GM18508 (cell line): ENCODE data around the gene CDH23.

ENCODE experiments used
- ATAC-seq: cut with Tn5 transposase; IDR thresholded peaks from one replicate; pipeline ENCODE4 v1.9.1; 2021; ENCODE audit warnings: moderate number of reproducible peaks; ENCODE audit not compliant: insufficient read depth, unreplicated experiment

CDH23 gene

DNA sequence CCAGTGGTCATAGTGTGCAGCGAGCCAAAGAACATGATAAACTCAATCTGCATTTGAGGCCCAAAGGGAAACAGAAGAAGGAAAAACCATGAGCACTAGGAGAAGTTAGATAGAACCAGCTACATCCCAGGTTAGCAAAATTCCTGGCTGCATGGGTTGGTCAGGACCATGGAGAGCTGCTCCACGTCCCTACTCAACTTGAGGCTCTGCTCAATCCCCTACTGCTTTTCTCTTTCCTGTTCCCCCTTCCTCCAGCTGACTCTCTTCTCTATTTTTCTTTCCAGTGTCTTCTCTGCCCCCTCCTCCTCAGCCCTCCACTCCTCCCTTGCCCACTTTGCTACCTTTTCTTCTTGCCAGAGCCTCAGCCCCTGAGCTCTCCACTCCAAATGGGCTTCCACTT, 398.5 kb downstream of the CDH23 start:
- no peak for ATAC-seq

DNA sequence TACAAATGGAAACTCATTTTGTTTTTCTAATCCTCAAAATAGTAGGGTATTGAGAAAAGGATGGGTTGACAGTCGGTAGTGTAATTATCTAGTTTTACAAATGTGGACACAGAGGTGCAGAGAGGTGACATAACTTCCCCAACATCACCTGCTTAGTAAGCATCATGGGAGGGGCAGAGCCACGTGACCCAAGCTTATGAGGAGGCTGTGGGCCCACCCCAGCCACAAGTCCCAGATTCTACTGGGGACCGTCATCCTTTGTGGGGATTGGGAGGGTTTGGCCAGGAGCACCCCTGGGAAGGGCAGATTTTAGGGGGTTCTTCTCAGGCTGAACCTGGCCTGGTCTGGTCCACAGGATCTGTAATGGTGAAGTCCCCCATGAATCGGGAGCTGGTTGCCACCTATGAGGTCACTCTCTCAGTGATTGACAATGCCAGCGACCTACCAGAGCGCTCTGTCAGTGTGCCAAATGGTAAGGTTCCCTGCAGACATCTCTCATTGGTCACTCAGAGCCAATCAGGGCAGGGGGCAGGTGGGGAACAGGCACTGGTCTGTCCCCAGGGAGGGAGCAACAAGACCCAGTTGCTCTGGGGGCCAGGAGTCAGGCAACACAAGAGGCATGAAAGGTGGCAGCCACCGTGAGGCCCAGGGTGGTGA, 400.2 kb downstream of the CDH23 start:
- ATAC-seq = no peak

DNA sequence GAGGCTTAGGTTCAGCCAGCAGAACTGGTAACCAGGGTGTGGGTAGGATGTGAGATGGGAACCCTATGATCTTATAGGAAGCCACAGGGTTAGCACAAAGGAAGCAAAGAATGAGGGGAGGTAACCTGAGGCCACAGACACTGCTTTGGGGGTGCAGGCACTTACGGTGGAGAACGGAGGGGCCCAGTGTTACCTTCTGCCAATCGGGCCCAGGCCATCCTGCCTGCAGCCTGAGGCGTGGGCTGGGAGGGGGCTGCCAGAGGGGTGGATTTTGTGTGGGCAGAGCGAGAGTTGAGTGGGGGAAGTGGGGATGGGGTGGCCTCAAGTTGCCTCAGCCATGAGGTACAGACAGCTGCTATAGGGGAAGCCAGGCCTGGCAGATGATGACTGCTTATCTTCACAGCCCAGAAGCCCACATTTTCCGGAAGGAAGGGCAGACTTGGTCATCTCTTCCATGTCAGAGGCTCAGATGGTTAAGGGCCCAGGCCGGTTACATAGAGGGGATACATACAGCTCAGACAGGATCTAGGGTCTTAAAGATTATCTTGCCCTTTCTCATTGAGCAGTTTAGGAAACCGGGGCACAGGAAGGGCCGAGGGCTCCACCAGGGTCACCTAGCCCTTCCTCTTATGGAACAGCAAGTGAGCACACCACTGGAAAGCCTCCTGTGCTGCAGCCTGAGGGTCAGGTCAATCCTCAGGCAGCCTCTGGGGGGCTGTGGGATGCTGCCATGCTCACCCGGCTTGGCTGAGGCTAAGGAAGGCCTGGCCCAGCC, 401.0 kb downstream of the CDH23 start:
- ATAC-seq = no peak

DNA sequence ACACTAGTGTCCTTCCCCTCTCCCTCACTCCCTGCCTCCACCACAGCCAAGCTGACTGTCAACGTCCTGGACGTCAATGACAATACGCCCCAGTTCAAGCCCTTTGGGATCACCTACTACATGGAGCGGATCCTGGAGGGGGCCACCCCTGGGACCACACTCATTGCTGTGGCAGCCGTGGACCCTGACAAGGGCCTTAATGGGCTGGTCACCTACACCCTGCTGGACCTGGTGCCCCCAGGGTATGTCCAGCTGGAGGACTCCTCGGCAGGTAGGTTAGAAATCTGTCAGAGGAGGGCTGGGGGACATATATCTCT, 401.5 kb downstream of the CDH23 start:
- ATAC-seq = no peak

DNA sequence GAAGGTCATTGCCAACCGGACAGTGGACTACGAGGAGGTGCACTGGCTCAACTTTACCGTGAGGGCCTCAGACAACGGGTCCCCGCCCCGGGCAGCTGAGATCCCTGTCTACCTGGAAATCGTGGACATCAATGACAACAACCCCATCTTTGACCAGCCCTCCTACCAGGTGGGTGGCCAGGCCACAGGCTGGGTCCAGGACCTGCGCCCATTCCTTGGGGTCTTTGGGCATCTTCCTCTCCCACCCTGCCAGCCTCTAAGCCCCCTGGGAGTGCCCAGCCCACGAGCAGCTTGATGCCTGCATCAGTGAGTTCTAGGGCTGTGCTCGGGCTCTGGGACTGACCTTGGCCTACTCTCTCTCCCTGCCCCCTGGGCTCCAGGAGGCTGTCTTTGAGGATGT, 402.4 kb downstream of the CDH23 start:
- ATAC-seq = no peak

DNA sequence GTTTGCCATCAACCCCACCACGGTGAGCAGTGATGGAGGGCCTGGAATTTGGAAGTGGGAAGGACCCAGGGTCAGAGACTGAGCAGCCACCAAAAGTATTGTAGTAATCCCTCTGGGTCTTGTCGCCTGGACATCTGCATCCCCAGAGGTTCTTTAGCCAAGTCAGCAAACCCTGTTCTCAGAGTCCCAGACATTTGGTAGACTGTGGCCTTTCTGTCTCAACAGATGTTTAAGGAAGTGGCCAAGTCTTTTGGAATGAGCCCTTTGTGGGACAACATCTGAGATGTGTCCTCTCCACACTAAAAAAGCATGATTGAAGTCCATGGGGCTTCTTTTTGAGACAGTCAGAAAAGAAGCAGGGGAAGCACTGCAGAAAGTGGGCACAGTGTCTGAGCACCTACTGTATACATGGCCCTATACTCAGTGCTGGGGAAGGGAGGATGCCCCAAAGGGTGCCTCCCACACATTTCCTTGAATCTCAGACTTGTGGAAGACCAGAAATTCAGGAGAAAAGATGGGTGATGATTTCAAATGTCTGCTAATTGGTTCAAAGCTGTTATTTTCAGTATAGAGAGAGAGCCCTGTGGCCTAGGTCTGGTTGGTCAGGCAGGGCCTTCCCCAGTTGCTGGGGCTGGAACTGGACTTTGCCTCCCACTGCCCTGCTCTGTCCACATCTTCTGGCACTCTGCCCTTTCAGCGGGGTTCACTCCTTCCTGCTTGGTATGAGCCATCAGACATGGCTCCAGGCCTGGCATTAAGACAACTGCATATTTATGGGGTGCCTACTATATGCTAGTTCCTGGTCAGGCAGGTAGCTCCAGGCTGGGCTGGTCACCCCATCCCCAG, 403.1 kb downstream of the CDH23 start:
- ATAC-seq = no peak

DNA sequence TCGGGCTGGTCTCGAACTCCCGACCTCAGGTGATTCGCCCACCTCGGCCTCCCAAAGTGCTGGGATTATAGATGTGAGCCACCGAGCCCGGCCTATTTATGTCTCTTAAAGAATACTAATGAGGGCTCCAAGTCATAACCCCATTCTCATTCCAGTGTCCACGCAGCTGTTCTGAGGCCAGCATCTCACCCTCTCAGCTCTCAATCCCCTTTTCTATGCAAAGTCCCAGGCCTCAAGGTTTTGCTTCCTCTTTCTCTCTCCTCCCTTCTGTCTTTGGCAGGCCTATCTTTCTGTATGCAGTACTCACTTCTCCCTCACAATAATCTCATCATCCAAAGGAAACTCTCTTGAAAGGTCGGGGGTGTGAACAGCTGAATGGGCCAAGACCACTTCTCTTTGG, 404.6 kb downstream of the CDH23 start:
- no peak for ATAC-seq

DNA sequence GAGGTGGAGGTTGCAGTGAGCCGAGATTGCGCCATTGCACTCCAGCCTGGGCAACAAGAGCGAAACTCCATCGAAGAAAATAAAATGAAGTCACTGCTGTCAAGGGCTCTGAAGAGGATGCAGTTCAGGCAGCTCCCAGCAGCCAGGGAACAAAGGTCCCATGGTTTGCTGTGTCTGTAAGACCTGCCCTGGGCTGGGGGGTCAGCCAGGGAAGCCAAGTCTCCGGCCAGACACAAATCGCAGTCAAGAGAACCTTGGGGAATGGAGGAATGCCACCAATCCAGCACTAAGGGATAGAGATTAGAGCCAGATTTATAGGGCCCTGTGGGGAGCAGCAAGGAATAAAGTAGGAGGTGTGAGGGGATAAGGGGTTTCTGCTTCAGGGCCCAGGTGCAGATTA, 405.5 kb downstream of the CDH23 start:
- no peak for ATAC-seq

DNA sequence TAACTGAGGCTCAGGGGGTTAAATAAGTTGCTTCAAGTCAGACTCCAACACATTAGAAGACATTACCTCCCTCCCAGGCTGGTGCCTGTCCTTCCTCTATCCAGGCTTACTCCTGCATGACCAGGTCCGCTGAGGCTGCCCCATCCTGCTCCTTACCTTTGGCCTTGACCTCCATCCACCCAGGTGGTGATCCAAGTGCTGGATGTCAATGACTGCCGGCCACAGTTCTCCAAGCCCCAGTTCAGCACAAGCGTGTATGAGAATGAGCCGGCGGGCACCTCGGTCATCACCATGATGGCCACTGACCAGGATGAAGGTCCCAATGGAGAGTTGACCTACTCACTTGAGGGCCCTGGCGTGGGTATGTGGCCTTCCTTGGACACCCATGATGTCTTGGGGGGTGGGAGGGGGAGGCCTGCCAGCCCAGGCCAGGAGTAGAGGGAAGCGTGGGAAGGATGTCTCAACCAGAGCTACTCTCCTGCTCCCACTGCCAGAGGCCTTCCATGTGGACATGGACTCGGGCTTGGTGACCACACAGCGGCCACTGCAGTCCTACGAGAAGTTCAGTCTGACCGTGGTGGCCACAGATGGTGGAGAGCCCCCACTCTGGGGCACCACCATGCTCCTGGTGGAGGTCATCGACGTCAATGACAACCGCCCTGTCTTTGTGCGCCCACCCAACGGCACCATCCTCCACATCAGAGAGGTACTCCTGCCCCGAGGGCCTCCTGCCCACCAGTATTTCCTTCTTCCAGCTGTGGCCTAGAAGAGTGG, 406.2 kb downstream of the CDH23 start:
- ATAC-seq = no peak

DNA sequence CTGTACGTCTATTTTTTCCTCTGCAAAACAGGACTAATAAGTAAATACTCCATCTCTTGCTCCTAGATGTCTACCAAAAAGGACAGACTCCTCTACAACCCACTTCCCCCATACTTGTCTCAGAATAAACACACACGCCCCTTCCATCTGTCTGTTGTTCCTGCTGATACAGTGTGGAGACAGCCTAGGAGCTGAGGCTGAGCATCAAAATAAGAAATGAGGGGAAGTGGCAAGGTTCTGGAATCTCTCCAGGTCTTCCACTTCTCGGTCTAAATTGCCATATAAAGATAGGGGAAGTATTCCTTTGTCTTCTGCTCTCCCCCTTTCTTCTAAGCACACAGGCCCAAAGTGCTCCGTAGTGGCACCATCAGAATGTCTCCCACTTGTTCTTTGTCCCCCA, 407.4 kb downstream of the CDH23 start:
- ATAC-seq = no peak

DNA sequence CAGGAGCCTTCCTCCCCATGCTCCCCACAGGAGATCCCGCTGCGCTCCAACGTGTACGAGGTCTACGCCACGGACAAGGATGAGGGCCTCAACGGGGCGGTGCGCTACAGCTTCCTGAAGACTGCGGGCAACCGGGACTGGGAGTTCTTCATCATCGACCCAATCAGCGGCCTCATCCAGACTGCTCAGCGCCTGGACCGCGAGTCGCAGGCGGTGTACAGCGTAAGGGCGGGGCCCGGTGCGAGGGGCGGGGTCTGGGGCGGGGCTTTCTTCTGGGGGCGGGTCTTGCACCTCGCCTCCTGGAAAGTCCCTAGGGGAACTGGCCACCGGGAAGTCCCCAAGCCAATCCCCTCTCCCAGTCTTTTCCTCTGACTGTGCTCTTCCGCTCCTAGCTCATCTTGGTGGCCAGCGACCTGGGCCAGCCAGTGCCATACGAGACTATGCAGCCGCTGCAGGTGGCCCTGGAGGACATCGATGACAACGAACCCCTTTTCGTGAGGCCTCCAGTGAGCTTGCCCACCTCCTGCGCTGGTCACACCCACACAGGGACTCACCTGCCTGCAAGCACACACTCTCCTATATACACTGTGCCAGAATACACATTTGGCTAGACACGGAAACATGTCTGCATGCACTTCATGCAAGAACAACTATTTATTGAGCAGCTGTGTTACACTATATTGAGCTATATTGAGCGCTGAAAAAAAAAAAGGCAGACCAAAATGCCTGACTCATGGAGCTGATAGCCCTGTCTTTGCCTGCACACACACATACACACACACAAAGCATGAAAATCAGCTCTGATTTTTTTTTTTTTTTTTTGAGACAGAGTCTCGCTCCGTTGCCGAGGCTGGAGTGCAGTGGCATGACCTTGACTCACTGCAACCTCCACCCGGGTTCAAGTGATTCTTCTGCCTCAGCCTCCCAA, 409.3 kb downstream of the CDH23 start:
- no peak for ATAC-seq

DNA sequence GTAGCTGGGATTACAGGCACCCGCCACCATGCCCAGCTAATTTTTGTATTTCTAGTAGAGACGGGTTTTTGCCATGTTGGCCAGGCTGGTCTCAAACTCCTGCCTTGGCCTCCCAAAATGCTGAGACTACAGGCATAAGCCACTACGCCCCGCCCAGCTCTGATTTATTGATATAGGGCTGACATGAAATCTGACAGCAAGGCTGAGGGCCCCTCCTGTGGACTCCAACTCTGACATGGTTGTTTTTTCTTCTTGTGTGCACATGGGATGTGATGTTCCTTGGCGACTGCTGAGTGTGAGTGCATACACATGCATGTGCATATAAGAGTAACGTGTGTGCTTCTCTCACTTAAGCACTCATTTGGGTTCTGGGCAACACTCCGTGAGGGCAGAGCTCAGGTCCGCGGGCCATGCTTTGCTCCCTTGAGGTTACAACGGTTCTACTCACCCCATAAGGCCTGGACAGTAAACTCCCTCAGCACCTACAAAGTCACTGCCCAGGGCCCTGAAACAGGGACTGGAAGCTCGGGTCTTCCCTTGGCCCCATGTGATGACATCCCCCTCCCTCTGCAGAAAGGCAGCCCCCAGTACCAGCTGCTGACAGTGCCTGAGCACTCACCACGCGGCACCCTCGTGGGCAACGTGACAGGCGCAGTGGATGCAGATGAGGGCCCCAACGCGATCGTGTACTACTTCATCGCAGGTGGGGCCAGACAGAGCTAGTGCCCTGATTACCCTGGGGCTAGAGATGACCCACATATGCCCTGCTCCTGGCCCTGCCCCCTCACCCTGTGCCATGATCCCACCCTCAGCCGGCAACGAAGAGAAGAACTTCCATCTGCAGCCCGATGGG, 410.2 kb downstream of the CDH23 start:
- no peak for ATAC-seq

DNA sequence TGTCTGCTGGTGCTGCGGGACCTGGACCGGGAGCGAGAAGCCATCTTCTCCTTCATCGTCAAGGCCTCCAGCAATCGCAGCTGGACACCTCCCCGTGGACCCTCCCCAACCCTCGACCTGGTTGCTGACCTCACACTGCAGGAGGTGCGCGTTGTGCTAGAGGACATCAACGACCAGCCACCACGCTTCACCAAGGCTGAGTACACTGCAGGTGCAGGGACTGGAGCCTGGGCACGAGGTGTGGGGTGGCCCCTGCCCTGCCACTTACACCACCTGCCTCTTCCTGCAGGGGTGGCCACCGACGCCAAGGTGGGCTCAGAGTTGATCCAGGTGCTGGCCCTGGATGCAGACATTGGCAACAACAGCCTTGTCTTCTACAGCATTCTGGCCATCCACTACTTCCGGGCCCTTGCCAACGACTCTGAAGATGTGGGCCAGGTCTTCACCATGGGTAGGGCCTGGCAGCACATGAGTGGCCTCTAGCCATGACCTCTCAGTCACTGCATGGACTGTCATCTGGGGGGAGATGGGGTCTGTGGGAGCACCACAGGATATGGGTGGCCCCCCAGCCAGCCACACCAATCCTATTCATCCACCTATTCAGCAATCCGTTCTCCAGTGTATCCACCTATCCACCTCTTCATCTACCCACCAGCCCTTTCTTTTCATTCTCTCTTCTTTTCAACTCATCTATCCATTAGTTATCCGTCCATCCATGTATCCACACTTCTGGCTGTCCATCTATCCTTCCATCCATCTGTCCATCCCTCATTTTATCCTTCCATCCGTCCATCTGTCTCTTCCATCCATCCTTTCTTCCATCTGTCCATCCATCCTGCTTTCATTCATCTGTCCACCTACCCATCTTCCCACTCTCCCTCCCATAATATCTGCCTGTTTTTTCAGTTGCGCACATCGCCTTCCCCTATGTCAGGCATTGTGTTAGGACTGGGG, 411.1 kb downstream of the CDH23 start:
- ATAC-seq = no peak

DNA sequence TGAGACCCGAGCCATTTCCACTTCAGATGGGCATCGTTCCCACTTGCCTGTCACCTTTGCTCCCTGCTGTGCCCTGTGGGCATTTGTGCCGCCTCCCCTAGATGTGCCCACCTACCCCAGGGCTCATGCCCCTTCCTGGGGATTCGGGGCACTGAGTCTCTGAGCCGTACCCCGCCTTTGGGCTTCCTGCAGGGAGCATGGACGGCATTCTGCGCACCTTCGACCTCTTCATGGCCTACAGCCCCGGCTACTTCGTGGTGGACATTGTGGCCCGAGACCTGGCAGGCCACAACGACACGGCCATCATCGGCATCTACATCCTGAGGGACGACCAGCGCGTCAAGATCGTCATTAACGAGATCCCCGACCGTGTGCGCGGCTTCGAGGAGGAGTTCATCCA, 412.9 kb downstream of the CDH23 start:
- ATAC-seq = no peak

DNA sequence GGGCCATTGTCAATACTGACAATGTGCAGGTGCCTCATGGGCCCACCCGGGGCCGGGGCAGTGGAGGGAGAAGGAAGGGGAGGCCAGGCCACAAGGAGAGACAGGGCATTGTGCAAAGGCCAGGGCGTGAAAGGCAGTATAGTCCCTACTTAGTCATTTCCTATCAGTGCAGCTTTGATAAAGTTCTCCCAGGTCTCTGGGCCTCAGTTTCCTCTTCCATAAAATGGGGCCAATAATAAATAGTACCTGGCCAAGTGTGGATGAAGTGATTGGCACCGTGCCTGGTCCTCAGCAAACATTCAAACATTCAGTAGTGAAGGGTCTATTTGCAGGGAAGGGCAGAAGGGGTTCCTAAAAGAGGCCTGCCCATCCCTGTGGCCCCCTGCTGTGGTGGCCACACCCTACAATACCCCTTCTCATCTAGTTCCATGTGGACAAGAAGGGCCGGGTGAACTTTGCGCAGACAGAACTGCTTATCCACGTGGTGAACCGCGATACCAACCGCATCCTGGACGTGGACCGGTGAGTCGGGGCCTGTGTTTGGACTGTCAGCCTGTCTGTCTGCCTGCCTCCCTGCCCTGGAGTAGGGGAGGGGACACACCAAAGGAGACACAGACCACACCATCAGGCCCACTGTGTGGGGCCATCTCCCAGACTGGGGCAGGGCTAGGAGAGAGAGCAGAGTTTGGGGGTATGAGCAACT, 413.5 kb downstream of the CDH23 start:
- ATAC-seq = no peak

DNA sequence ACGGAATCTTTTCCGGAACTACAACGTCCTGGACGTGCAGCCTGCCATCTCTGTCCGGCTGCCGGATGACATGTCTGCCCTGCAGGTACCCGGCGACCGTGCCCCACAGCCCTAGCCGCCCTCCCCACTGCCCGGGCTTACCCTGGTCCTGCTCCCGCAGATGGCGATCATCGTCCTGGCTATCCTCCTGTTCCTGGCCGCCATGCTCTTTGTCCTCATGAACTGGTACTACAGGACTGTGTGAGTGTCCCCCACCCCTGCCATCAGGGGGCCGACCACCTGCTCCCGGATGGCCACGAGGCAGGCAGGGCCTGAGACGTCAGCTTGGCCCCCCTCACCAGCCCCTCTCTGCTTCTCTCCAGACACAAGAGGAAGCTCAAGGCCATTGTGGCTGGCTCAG, 414.6 kb downstream of the CDH23 start:
- no peak for ATAC-seq
